Muscle layer of colon (tissue), 2 donors: ENCODE data around the gene RND1.
"Not testable (repeated sequence)": the region's sequence is repeated elsewhere in the genome, so short reads cannot be mapped to it uniquely, and the experiment has no call there.

ENCODE experiments used
- H3K27ac ChIP-seq: one replicate; pipeline ENCODE4 v1.7.0; 2013; ENCODE audit warnings: low read depth, mild to moderate bottlenecking, low read length, moderate library complexity
- H3K27me3 ChIP-seq, 2 donors: one replicate each; pipeline ENCODE4 v1.7.0; 2013; ENCODE audit warnings: low read length in 2 of 2, mild to moderate bottlenecking in 2 of 2; ENCODE audit not compliant: insufficient read depth in 2 of 2, control insufficient read depth in 1 of 2
- H3K36me3 ChIP-seq: one replicate; pipeline ENCODE4 v1.7.0; 2013; ENCODE audit warnings: mild to moderate bottlenecking, low read length; ENCODE audit not compliant: insufficient read depth
- H3K4me1 ChIP-seq: one replicate; pipeline ENCODE4 v1.7.0; 2013; ENCODE audit warnings: mild to moderate bottlenecking, low read length; ENCODE audit not compliant: insufficient read depth
- H3K4me3 ChIP-seq, 2 donors: one replicate each; pipeline ENCODE4 v1.7.0; 2013; ENCODE audit warnings: low read length in 2 of 2, low read depth in 1 of 2, mild to moderate bottlenecking in 1 of 2, moderate library complexity in 1 of 2
- H3K9ac ChIP-seq: one replicate; pipeline ENCODE4 v1.7.0; 2013; ENCODE audit warnings: low read length
- H3K9me3 ChIP-seq: one replicate; pipeline ENCODE4 v1.7.0; 2013; ENCODE audit warnings: mild to moderate bottlenecking, low read length
- donor health status: abdominal sarcoma.
- donor health status: Adenocarcinoma of cecum.

RND1 gene

DNA sequence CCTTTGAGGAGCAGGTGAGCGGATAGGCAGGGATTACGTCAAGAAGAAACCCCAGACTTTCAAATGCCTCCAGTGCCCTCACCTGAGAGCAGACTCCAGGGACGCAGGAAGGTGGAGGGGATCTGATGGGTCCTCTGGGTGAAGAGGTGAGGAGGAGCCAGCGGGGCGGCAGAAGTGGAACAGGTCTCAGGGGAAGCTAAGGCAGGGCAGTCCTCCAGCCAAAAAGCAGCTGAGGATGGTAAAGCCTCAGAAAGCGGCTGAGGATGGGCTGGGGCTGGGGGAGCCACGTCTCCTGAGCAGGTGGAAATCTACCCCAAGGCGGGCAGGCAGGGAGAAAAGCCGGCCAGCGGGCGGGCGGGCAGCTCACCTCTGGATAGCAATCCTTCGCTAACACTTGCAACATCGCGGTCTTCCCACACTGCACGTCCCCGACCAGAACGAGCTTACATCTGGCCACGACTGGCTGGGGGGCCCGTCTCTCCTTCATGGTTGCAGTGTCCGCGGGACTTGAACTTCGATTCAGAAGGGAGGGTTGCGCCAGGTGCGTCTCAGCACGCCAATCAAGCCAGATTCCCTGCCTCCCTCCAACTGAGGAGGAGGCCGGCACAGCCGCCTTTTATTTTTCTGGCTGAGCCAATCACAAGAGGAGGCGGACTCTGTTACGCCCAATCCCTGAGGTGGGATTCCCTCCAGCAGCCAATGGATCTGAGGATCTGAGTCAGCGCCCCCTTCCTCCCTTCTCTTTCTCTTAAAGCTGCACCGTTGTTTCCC is at the start of gene RND1:
TSS of gene RND1 (minus strand) at position 590 of the 771 bp plus-strand sequence. CDS start at position 487, 103 bp downstream.
- Histone ChIP-seq H3K27me3 (peaks cover 0 to 10% of the 10 kb centered on the region in 2 donors), H3K9ac (peak within 1 kb of the TSS; percentile 20), H3K27ac (no peak within 1 kb of the TSS), H3K4me3 (peak within 1 kb of the TSS; percentile 63 to 80), H3K9me3 (no peaks in the 10 kb centered on the region), H3K36me3 (no peaks in the 10 kb centered on the region), H3K4me1 (peaks cover 10% of the 10 kb centered on the region)

DNA sequence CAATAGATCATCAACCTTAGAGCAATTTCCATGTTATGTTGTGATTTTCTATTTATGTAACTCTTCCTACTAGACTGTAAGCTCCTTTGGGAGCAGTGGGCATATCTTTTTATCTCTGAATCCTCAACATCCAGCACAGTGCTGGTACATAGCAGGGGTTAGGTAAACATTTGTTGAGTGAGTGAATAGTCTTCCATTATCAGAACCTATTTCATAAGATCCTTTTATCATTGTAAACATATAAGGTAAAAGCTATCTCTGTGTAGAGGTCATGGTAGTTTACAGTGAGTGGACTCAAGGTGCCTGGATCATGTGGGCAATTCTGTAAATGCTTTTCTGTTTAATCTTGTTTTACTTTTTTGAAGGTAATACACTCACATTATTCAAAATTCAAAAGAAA is 44.5 kb upstream of the RND1 start:
- Histone ChIP-seq H3K27ac (no peak overlapping the region), H3K27me3 (no peaks in the 10 kb centered on the region), H3K9ac (no peak overlapping the region), H3K36me3 (no peaks in the 10 kb centered on the region), H3K4me3 (no peak overlapping the region), H3K9me3 (no peaks in the 10 kb centered on the region), H3K4me1 (no peaks in the 10 kb centered on the region)

DNA sequence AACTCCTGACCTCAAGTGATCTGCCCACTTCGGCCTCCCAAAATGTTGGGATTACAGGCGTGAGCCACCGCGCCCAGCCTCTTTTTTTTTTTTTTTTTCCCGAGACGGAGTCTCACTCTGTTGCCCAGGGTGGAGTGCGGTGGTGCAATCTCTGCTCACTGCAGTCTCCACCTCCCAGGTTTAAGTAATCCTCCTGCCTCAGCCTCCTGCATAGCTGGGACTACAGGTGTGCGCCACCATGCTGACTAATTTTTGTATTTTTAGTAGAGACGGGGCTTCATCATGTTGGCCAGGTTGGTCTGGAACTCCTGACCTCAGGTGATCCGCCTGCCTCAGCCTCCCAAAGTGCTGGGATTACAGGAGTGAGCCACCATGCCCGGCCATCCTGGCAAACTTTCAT is 44.0 kb upstream of the RND1 start:
- not testable (repeated sequence) for H3K9me3 ChIP-seq, H3K27ac ChIP-seq, H3K27me3 ChIP-seq, H3K4me1 ChIP-seq, H3K9ac ChIP-seq, H3K4me3 ChIP-seq, H3K36me3 ChIP-seq

DNA sequence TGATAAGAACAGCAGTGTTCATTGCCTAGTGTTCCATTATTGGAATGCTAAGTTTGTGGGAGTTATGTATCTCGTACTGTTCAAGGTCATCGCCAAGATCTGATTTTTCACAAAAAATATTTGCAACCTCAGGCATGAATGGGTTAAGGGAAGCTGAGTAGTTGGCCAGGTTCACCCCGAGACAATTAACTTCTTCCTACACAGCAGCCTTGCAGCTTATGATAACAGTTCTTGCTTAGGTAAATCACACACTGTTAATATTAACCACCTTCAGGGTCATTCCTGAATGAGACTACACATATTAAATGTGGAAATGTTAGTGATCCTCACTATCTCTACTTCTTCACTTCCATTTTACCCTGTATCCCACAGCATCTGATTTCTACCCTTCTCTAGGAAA is 41.6 kb upstream of the RND1 start:
- Histone ChIP-seq H3K9me3 (no peaks in the 10 kb centered on the region), H3K27ac (no peak overlapping the region), H3K36me3 (no peaks in the 10 kb centered on the region), H3K4me3 (no peak overlapping the region), H3K4me1 (no peaks in the 10 kb centered on the region), H3K27me3 (no peaks in the 10 kb centered on the region), H3K9ac (no peak overlapping the region)

DNA sequence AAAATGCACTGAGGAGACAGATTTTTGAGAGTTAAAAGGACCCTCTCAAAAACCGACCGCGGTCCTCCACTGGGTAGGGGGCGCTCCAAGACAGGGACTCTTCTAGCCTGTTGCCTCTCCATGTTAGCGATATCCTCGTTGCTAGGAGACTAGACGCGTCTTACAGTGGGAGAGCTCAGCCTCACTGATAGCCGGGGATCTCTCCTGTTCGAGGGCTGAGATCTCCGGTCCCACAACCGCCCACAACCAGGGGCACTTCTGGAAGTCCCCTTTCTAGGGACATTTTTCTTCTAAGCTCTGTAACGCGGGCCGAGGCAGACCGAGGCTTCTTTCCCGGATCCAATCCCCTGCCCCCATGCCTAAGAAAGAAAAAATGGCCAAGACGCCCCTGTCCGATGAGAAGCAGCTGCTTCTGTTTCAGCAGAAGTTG is 38.3 kb upstream of the RND1 start:
- Histone ChIP-seq H3K4me1 (no peaks in the 10 kb centered on the region), H3K36me3 (no peaks in the 10 kb centered on the region), H3K27ac (no peak overlapping the region), H3K9ac (no peak overlapping the region), H3K4me3 (peak overlapping the region; percentile 33 to 63), H3K27me3 (no peaks in the 10 kb centered on the region), H3K9me3 (no peaks in the 10 kb centered on the region)

DNA sequence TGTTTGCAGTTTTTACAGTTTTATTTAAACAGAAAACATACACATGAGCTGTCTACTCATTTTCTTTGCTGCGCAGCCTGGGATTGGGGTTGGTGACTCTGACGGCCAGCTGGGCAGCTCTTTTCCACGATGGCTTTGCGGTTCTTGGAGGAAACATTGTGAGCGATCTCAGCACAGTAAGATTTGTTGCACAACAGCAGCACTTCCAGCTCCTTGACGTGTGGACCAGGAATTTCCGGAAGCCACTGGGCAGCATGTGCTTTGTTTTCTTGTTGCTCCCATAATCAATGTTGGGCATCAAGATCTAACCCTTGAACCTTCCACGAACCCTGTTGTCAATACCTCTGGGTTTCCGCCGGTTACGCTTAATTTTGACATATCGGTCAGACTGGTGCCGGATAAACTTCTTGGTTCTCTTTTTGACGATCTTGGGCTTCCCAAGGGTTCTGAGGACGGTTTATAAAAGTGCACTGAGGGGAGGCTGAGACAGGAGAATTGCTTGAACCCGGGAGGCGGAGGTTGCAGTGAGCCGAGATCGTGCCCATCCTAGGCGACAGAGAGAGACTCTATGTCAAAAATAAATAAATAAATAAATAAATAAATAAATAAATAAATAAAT is 37.8 kb upstream of the RND1 start:
- Histone ChIP-seq H3K4me1 (no peaks in the 10 kb centered on the region), H3K4me3 (no peak overlapping the region), H3K9ac (no peak overlapping the region), H3K27me3 (no peaks in the 10 kb centered on the region), H3K27ac (no peak overlapping the region), H3K9me3 (no peaks in the 10 kb centered on the region), H3K36me3 (no peaks in the 10 kb centered on the region)

DNA sequence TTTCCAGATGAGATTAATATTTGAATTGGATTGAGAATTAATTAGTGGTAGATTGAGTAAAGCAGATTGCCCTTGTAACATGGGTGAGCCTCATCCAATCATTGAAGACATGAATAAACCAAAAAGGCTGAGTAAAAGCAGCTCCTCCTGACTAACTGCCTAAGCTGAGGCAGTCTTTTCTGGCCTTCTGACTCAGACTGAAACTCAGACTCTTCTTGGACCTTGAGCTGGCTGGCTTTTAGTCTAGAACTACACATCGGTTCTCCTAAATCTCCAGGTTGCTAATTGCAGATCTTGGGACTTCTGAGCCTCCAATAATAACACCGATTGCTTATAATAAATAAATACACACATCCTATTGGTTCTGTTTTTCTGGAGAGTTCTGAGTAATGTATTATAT is 35.6 kb upstream of the RND1 start:
- Histone ChIP-seq H3K36me3 (no peaks in the 10 kb centered on the region), H3K4me3 (no peak overlapping the region), H3K9ac (no peak overlapping the region), H3K4me1 (no peaks in the 10 kb centered on the region), H3K9me3 (no peaks in the 10 kb centered on the region), H3K27ac (no peak overlapping the region), H3K27me3 (no peaks in the 10 kb centered on the region)

DNA sequence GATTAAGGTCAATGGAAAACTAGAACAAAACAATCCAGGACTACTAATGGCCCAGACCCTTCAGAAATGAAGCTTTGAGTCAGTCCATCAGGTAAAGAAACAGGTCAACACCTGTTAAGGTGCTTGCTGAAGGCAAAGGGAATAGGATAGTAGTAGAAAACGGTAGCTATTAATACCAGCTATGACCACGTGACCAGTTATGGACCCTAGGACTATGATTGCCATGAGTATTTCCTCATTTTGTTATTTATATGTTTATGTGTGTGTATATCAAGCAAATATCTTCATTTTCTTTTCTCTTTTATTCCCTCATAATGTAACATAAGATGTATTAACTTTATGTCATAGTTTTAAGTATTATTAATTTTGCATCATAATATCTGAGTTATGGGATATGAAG is 34.0 kb upstream of the RND1 start:
- H3K27ac ChIP-seq, result no peak overlapping the region

DNA sequence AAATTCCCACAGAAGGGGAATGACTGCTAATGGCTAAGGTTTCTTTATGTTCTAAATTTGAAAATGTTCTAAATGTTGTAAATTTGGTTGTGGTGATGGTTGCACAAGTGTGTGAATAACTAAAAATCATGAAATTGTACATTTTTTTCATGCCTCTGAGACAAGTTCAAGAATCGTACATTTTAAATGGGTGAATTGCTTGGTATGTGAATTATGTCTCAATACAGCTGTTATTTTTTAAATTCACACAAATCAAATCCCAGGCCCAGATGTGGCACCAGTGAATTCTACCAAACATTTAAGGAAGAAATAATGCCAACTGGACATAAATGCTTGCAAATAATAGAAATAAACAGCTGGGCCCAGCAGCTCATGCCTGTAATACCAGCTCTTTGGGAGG is 28.6 kb upstream of the RND1 start:
- no peak overlapping the region for H3K9ac ChIP-seq
- no peak overlapping the region for H3K4me3 ChIP-seq
- no peaks in the 10 kb centered on the region for H3K9me3 ChIP-seq
- no peaks in the 10 kb centered on the region for H3K36me3 ChIP-seq
- H3K27ac ChIP-seq, result no peak overlapping the region
- H3K4me1 ChIP-seq, result peaks cover 5% of the 10 kb centered on the region
- H3K27me3 ChIP-seq, result peaks cover 0 to 4% of the 10 kb centered on the region in 2 donors

More for the DNA sequence above, 34.0 kb upstream of the RND1 start:
- Histone ChIP-seq H3K36me3 (no peaks in the 10 kb centered on the region), H3K4me1 (no peaks in the 10 kb centered on the region), H3K9me3 (no peaks in the 10 kb centered on the region), H3K9ac (no peak overlapping the region), H3K27me3 (no peaks in the 10 kb centered on the region), H3K4me3 (no peak overlapping the region)

DNA sequence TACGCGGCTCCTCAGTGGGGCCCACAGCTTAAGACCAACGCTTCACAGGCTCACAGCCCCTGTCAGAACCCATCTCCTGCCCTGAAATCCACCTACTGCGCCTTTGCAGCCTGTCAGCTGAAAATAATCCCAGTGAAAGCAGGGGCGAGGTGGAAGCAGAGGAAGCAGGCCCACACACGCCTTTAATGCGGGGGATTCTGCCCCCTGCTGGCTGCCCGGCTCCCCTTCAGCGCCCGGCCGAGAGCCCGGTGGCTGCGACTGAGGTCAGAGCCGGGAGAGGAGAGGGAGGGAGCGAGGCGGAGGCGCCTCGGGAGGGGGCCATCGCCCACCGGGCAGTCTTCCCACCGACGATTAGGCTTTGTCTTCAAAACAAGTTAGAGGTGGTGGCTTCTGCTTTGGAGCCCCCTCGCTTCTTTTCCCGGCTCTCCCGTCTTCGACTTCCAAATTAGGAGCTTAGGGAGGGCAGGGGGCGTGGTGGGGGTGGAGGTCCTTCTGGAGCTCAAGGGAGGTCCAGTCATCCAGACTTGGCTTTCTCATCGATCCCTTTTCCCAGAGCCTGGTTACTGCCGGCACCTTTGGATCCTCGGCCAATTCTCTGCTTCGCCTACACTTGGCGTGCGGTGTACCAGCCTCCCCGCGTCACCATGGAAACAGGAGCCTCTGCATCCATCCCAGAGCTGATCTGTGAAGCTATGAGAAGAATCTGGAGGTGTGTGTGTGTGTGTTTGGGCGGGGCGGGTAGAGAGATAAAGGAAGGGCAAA is 25.2 kb upstream of the RND1 start:
- Histone ChIP-seq H3K4me3 (peak overlapping the region in 1 of 2 donors; percentile 41), H3K36me3 (no peaks in the 10 kb centered on the region), H3K27ac (no peak overlapping the region), H3K4me1 (peaks cover 5% of the 10 kb centered on the region), H3K9ac (peak overlapping the region; percentile 54), H3K27me3 (peaks cover 0 to 4% of the 10 kb centered on the region in 2 donors), H3K9me3 (no peaks in the 10 kb centered on the region)

DNA sequence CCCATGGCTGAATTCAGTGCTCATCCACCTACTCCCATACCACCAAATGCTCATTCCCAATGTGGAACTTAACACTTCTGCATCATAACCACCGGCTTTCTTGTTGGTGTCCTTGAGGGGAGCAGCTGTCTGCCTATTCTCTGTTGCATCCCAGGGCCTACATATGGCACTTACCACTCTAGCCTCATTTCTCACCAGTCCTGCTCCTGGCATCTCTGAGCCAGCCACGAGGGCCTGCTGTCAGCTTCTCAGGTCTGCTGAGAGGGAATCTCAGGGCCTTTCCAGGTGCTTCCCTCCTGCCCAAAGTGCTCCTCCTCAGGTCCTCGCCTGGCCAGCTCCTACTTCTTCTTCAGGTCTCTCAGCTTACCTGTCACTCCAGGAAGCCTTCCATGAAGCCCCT is 24.0 kb upstream of the RND1 start:
- Histone ChIP-seq H3K9ac (no peak overlapping the region), H3K27me3 (peaks cover 0 to 4% of the 10 kb centered on the region in 2 donors), H3K36me3 (no peaks in the 10 kb centered on the region), H3K9me3 (no peaks in the 10 kb centered on the region), H3K4me1 (peaks cover 5% of the 10 kb centered on the region), H3K4me3 (no peak overlapping the region), H3K27ac (no peak overlapping the region)
